GM12878 (cell line): ENCODE measurements around the gene SPTBN1.

Experiments used
- ASH2L ChIP-seq: fragments of 300-600, 200-600 bp; sonication (generic); IDR thresholded peaks from 2 replicates; pipeline ENCODE4 v1.6.1; 2017; ENCODE audit warnings: low read depth, mild to moderate bottlenecking, borderline replicate concordance
- BACH1 ChIP-seq: fragments of 450-650 bp; IDR thresholded peaks from 2 replicates; pipeline ENCODE4 v1.6.1; 2017; ENCODE audit warnings: mild to moderate bottlenecking, borderline replicate concordance
- POLR2A ChIP-seq: IDR thresholded peaks from 2 replicates; pipeline ENCODE4 v1.6.1; 2011; ENCODE audit warnings: low read depth, mild to moderate bottlenecking, low read length
- TBL1XR1 ChIP-seq: IDR thresholded peaks from 2 replicates; pipeline ENCODE4 v1.6.1; 2012; ENCODE audit warnings: low read depth, low read length, improper control_type of control experiment
- TF ChIP-seq, protein P1 (sequence below): fragments of 450-650 bp; IDR thresholded peaks from 2 replicates; pipeline ENCODE4 v1.6.1; 2017; ENCODE audit warnings: mild to moderate bottlenecking

DNA sequence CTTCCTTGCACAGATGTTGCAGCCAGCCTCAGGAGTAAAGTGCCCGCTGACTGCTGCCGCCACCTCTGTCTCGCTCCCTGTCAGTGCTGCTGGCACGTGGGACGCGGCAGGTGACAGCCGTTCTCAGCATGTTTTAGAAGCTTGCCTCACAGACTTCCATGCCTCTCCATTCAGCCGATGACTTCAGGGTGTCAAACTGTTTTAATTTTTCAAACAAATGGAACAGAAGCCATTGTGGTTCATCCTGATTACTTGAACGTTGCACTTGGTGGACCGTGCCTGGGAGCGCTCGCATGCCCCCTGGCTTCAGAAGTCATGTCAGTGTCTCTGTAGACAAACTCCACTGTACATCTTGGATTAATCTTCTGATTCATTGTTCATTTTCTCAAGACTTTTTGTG lies 204.6 kb downstream of the SPTBN1 start:
- TF ChIP-seq, protein P1, sequence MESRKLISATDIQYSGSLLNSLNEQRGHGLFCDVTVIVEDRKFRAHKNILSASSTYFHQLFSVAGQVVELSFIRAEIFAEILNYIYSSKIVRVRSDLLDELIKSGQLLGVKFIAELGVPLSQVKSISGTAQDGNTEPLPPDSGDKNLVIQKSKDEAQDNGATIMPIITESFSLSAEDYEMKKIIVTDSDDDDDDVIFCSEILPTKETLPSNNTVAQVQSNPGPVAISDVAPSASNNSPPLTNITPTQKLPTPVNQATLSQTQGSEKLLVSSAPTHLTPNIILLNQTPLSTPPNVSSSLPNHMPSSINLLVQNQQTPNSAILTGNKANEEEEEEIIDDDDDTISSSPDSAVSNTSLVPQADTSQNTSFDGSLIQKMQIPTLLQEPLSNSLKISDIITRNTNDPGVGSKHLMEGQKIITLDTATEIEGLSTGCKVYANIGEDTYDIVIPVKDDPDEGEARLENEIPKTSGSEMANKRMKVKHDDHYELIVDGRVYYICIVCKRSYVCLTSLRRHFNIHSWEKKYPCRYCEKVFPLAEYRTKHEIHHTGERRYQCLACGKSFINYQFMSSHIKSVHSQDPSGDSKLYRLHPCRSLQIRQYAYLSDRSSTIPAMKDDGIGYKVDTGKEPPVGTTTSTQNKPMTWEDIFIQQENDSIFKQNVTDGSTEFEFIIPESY = no peak
- no peak for TF ChIP-seq BACH1
- no peak for TF ChIP-seq TBL1XR1
- no peak for TF ChIP-seq ASH2L
- TF ChIP-seq POLR2A = no peak
